Liver (tissue), 3 donors: Measurements from ENCODE around the gene GGTLC1.
"Not testable (repeated sequence)": the region's sequence is repeated elsewhere in the genome, so short reads cannot be mapped to it uniquely, and the experiment has no call there.

Source experiments
- RAD21 ChIP-seq, 2 donors: IDR thresholded peaks; 2 replicates each; pipeline ENCODE4 v1.6.1; 2016; ENCODE audit warnings: antibody characterized with exemption in 2 of 2, mild to moderate bottlenecking in 2 of 2
- SP1 ChIP-seq: IDR thresholded peaks from 2 replicates; pipeline ENCODE4 v1.6.1; 2018; ENCODE audit warnings: antibody characterized with exemption, mild to moderate bottlenecking
- YY1 ChIP-seq: IDR thresholded peaks from 2 replicates; pipeline ENCODE4 v1.6.1; 2016; ENCODE audit warnings: antibody characterized with exemption, mild to moderate bottlenecking
- TF ChIP-seq, protein P1 (sequence below): fragments of 150-350 bp; IDR thresholded peaks from 2 replicates; pipeline ENCODE4 v1.5.1; 2017; ENCODE audit warnings: improper control_type of control experiment, low read depth, low read length; ENCODE audit not compliant: missing input control
- TF ChIP-seq, protein P2 (sequence below): IDR thresholded peaks from 2 replicates; pipeline ENCODE4 v1.6.1; 2016; ENCODE audit warnings: antibody characterized with exemption
- TF ChIP-seq, protein P3 (sequence below): IDR thresholded peaks from 2 replicates; pipeline ENCODE4 v1.6.1; 2016; ENCODE audit warnings: antibody characterized with exemption, mild to moderate bottlenecking
- donor health status: healthy.
- donor health status: healthy.

DNA sequence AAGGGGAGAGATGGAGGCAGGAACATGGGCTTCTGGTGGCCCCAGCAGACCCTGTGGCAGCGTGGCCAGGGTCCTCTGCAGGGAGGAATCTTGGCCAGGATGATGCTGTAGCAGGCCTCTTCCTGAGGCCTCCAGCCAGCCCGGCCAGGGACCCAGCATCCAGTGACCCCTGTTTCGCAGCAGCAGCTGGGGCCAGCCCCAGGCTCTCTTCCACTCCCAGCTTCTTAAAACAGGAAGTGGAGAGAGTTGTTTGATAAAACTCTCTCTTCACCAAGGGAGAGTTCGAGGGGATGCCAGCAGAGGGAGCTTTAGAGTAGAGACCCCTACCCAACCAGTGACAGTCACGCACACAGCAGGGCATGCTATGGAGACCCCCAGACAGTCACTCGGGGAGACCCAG, 10.1 kb downstream of the GGTLC1 start:
- TF ChIP-seq, protein P1, sequence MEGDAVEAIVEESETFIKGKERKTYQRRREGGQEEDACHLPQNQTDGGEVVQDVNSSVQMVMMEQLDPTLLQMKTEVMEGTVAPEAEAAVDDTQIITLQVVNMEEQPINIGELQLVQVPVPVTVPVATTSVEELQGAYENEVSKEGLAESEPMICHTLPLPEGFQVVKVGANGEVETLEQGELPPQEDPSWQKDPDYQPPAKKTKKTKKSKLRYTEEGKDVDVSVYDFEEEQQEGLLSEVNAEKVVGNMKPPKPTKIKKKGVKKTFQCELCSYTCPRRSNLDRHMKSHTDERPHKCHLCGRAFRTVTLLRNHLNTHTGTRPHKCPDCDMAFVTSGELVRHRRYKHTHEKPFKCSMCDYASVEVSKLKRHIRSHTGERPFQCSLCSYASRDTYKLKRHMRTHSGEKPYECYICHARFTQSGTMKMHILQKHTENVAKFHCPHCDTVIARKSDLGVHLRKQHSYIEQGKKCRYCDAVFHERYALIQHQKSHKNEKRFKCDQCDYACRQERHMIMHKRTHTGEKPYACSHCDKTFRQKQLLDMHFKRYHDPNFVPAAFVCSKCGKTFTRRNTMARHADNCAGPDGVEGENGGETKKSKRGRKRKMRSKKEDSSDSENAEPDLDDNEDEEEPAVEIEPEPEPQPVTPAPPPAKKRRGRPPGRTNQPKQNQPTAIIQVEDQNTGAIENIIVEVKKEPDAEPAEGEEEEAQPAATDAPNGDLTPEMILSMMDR = not testable (repeated sequence)
- TF ChIP-seq YY1; RAD21 (IDR thresholded peaks at IDR 0.05); SP1: not testable (repeated sequence)
- TF ChIP-seq, protein P2, sequence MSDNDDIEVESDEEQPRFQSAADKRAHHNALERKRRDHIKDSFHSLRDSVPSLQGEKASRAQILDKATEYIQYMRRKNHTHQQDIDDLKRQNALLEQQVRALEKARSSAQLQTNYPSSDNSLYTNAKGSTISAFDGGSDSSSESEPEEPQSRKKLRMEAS = not testable (repeated sequence)
- TF ChIP-seq, protein P3, sequence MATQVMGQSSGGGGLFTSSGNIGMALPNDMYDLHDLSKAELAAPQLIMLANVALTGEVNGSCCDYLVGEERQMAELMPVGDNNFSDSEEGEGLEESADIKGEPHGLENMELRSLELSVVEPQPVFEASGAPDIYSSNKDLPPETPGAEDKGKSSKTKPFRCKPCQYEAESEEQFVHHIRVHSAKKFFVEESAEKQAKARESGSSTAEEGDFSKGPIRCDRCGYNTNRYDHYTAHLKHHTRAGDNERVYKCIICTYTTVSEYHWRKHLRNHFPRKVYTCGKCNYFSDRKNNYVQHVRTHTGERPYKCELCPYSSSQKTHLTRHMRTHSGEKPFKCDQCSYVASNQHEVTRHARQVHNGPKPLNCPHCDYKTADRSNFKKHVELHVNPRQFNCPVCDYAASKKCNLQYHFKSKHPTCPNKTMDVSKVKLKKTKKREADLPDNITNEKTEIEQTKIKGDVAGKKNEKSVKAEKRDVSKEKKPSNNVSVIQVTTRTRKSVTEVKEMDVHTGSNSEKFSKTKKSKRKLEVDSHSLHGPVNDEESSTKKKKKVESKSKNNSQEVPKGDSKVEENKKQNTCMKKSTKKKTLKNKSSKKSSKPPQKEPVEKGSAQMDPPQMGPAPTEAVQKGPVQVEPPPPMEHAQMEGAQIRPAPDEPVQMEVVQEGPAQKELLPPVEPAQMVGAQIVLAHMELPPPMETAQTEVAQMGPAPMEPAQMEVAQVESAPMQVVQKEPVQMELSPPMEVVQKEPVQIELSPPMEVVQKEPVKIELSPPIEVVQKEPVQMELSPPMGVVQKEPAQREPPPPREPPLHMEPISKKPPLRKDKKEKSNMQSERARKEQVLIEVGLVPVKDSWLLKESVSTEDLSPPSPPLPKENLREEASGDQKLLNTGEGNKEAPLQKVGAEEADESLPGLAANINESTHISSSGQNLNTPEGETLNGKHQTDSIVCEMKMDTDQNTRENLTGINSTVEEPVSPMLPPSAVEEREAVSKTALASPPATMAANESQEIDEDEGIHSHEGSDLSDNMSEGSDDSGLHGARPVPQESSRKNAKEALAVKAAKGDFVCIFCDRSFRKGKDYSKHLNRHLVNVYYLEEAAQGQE = not testable (repeated sequence)
